Frontal cortex (tissue), 4 donors: ENCODE data around the gene TBC1D8B. TPM values are rescaled to one million over a fixed set of nuclear protein-coding genes. Genes with fewer than 3 reads are reported as not detected.
"Not testable (repeated sequence)": the region's sequence is repeated elsewhere in the genome, so short reads cannot be mapped to it uniquely, and the experiment has no call there.

Source experiments
- DNase-seq, 2 donors: peaks; one replicate each; pipeline ENCODE4 v3.0.0; 2012; ENCODE audit warnings: low spot score in 2 of 2
- FAIRE-seq: peaks from 2 replicates; lab custom pipeline; 2012; peaks lifted over from hg19 to GRCh38; lab: Jason Lieb, UNC
- total RNA-seq: library from RNA; depleted of rRNA; stranded (reverse); fragments of >200 nt; gene quantifications from one replicate; pipeline ENCODE4 v1.2.3, GENCODE V29; 2014
- donor health status: control.
- donor health status: control.
- donor health status: control.

TBC1D8B gene
- 0.41 TPM for total RNA-seq

DNA sequence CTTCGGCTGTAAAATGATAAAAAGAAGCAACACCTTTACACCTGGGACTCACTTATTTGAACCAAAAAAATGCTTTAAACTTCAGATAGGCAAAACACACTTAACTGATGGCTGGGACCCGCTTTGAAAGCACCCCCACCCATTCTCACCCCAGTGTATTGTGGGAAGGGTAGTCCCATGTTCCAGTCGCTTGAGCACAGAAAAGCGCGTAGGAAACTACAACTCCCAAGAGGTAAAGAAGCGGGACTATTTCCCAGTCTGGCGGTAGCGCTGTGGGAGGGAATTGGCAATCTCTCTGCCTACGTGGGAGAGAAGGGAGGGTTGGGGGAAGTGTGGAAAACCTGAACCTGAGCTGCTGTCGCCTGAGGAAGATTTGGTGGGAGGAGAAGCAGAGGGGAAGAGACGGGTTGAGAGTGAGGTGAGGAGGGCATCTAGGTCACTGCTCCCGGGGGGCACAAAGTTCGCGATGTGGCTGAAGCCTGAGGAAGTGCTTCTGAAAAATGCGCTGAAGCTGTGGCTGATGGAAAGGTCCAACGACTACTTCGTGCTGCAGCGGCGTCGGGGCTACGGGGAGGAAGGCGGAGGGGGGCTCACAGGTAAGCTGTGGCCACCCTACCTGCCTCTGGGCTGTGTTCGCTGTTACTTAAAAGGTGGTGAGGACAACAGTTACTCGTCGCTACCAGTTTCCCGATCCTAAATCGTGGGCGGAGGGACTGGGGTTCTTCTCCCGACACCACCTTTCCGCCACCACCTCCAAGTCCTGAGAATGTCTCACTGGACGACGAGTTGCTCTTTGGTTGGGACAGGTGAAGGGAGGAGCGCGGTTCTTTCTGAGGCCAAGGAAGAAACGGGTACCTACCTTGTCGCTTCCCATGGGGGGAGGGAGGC lies at the start of gene TBC1D8B:
TSS of gene TBC1D8B (plus strand) at position 286 of the 888 bp plus-strand sequence. CDS start at position 467, 181 bp downstream.
- peak; percentile 15 to 34 for DNase-seq
- no peak for FAIRE-seq

DNA sequence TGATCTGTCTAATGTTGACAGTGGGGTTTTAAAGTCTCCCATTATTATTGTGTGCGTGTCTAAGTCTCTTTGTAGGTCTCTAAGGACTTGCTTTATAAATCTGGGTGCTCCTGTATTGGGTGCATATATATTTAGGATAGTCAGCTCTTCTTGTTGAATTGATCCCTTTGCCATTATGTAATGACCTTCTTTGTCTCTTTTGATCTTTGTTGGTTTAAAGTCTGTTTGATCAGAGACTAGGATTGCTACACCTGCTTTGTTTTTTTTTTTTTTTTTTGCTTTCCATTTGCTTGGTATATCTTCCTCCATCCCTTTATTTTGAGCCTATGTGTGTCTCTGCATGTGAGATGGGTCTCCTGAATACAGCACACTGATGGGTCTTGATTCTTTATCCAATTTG lies 33.2 kb upstream of the TBC1D8B start:
- FAIRE-seq, DNase-seq: not testable (repeated sequence)

DNA sequence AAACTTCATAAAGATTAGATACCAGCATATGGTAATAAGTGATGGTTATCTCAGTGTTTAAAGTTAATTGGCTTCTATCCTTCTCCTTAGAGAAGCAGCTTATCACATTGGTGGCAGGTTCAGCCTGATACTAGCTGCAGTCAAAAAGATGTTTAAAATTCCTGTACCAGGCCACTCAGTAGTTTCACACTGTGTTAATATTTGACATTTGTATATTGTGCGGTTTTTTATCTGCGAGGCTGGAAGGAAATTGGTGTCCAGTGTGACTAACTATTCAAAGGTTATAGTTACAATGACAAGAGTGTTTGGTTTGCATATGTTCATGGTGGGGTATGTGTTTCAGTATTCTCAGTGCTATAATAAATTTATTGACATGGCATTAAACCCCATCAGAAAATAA lies 27.5 kb upstream of the TBC1D8B start:
- FAIRE-seq (no peak), DNase-seq (no peak)

DNA sequence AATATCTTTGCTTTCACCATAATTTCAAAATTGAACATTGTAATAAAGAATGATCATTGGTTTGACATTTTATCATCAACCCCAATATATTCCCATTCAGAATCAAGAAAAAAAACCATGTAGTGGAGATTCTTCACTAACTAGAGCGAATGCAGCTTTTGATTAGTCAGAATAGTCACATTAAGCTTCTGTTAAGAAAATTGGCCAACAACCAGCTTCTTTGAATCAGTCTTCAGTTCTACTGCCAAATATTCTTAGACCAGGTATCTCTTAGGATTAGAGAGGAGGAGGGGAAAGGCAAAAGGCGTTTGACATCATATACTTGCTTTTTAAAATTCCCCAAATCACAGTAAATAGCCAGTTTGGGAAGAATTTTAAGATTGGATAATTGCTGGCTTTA lies 22.2 kb upstream of the TBC1D8B start:
- DNase-seq (no peak), FAIRE-seq (no peak)

DNA sequence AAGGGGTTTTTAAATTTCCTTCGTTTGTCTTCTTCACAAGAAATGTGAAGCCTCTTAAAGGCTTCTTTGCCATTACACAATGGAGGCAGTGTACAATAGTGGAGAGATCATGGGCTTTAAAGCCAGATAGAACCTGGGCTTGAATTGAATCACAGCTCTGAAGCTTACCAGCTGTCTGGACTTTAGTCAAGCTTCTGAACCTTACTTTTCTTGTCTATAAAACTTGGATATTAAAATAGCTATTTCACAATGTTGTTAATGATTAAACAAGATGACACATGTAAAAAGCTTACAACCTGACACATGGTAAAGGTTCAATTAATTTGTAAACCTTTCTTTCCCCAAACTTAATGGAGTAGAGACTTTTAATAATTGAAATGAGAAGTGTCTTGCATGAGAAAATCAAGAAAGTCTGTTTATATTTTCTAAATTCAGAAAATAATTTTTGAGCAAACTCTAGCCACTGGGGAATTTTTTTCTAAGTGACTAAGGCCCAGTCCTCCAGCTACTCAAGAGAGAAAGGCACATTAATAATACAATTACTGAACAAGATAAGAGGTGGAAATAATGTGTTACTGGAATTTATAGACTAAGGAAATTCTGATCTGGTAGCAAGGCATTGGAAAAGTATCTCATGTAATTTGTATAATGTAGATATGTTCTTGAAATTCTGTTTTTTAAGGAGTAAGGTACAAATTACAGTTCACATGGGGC lies 21.7 kb upstream of the TBC1D8B start:
- DNase-seq (no peak), FAIRE-seq (no peak)

DNA sequence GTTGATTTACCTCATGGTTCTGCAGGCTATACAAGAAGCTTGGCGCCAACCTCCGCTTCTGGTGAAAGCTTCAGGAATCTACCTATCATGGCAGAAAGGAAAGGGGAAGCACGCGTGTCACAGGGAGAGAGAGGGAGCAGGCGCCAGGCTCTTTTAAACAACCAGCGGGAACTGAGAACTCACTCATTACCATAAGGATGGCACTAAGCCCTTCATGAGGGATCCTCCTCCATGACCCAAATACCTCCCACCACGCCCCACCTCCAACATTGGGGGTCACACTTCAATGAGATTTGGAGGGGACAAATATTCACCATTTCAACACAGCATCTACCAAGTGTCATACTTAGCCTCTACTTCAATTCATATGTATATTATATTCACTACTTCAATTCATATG lies 18.8 kb upstream of the TBC1D8B start:
- FAIRE-seq (no peak), DNase-seq (no peak)

- FAIRE-seq (no peak), DNase-seq (no peak)
These were observed 11.0 kb upstream of the TBC1D8B start for GRCh38 chrX:106791495-106791894.

DNA sequence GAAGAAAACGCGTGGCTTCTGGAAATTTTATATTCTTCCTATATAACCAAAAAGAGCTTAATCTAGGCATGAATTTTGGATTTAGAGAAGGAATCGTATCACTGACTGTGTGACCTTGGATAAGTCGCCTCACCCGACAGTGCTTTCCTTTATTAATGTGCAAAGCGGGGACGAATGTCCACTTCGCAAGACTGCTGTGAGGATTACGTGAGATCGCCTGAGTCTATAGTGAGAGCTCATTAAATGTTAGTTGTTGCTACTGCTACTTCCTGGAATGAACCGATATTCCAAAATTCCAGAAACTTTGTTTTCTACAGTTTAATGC lies 448 bp upstream of the TBC1D8B start:
- DNase-seq: no peak
- no peak for FAIRE-seq

GRCh38 chrX:106811131-106811910 lies 8.8 kb downstream of the TBC1D8B start:
- DNase-seq (no peak), FAIRE-seq (no peak)

GRCh38 chrX:106812930-106813329 lies 10.5 kb downstream of the TBC1D8B start:
- FAIRE-seq, DNase-seq: not testable (repeated sequence)

- not testable (repeated sequence) for DNase-seq, FAIRE-seq
These were observed 11.6 kb downstream of the TBC1D8B start for GRCh38 chrX:106814093-106814492.

DNA sequence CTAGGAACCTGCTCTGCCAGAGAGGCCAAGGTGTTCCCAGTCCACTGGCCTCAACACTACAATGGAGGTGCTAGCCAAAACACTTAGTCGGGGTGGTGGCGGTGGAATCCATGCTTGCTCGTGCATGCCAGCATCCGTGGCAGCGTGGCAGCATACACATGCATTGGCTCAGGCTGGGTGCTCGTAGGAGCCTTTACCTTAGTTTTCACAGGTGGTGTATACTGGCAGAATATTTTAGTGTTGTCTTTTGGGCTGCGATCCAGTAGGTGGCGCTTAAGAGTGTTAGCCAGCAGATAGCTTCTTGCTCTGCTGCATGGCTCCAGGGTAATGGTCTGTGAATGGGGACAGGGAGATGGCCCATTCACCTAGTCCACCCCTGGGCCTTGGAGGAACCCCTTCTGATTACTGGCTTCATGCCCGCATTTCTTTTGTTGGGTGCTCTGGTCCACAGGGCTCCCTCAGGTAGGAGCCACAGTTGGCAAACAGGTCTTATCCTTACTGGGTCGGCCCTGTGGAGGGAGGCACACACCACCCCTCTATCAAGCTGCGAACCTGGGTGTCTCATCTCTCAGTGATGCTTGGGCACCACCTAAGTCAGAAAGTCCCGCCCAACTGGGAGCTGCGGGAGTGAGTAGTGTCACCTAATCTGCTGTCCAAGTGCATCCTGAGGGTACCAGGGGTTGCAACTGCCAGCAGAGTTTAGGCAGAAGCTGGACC lies 60.7 kb downstream of the TBC1D8B start:
- no peak for FAIRE-seq
- DNase-seq: no peak

DNA sequence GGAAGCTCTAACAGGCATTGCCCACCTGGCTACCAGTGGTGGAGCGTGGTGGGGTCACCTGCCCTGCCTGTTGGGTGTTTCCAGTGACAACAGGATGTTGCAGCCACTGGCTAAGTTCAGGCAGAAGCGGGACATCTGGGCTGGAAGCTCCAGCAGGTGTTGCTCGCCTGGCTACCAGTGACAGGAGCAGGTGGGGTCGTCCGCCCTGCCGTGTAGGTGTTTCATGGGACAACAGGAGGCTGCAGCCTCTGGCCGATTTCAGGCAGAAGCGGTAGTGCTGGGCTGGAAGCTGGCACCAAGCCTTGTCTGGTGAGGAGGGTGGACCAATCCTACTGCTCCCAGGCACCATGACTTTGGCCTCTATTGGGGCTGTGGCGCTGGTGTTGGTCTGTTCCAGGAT lies 61.2 kb downstream of the TBC1D8B start:
- DNase-seq (no peak), FAIRE-seq (no peak)

GRCh38 chrX:106872796-106873195 lies 70.3 kb downstream of the TBC1D8B start:
- FAIRE-seq, DNase-seq: not testable (repeated sequence)

GRCh38 chrX:106874075-106874474 lies 71.6 kb downstream of the TBC1D8B start:
- DNase-seq (no peak), FAIRE-seq (no peak)

- FAIRE-seq: no peak
- DNase-seq: no peak
These were observed 72.7 kb downstream of the TBC1D8B start for GRCh38 chrX:106875151-106875550.

DNA sequence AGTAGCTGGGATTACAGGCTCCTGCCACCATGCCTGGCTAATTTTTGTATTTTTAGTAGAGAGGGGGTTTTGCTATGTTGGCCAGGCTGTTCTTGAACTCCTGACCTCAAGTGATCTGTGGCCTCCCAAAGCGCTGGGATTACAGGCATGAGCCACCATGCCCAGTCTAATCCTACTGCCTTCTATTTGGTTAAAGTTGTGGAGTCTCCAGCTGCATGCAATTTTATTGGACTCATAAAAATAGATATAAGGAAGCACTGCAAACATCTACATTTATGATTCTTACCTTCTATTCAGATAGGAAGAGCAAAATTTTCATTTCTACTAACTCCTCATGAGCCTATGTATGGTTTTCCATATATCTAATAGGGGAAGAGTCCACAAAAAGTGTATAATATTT lies 87.0 kb downstream of the TBC1D8B start:
- no peak for DNase-seq
- FAIRE-seq: no peak

GRCh38 chrX:106891762-106892460 lies 89.4 kb downstream of the TBC1D8B start:
- no peak for DNase-seq

GRCh38 chrX:106894392-106894909 lies 92.0 kb downstream of the TBC1D8B start:
- DNase-seq (peak in 1 of 2 donors; percentile 17), FAIRE-seq (no peak)

More at GRCh38 chrX:106891762-106892460, 89.4 kb downstream of the TBC1D8B start:
- FAIRE-seq: no peak
